Measurements from ENCODE around the gene ETV5.

GRCh38 chr3:186117521-186118134 lies 8.7 kb upstream of the ETV5 start:
- no peak for TF ChIP-seq POLR2A (IDR thresholded peaks at IDR 0.05)
- TF ChIP-seq CTCF (IDR thresholded peaks at IDR 0.05): no peak
- TF ChIP-seq POLR2AphosphoS5 (IDR thresholded peaks at IDR 0.05): no peak
